ENCODE measurements around the gene RNASE2. TPM values are rescaled to one million over a fixed set of nuclear protein-coding genes. Genes with fewer than 3 reads are reported as not detected.

Gene RNASE2
- total RNA-seq, 2 donors from 2014 or later, result 0.46 to 0.91 TPM

GRCh38 chr14:20986811-20987210, 31.5 kb downstream of the RNASE2 start:
- no peaks in the 10 kb centered on the region for H3K9me3 ChIP-seq
- H3K4me3 ChIP-seq, result no peak overlapping the region
- no peaks in the 10 kb centered on the region for H3K27me3 ChIP-seq (replicated peaks; ENCODE audit: insufficient read depth)
- no peak overlapping the region for H3K27ac ChIP-seq
- peaks cover 12% of the 10 kb centered on the region for H3K4me1 ChIP-seq (replicated peaks)
- intact Hi-C loops (cut with DNase I), result no loop called here
- TF ChIP-seq, protein P1, sequence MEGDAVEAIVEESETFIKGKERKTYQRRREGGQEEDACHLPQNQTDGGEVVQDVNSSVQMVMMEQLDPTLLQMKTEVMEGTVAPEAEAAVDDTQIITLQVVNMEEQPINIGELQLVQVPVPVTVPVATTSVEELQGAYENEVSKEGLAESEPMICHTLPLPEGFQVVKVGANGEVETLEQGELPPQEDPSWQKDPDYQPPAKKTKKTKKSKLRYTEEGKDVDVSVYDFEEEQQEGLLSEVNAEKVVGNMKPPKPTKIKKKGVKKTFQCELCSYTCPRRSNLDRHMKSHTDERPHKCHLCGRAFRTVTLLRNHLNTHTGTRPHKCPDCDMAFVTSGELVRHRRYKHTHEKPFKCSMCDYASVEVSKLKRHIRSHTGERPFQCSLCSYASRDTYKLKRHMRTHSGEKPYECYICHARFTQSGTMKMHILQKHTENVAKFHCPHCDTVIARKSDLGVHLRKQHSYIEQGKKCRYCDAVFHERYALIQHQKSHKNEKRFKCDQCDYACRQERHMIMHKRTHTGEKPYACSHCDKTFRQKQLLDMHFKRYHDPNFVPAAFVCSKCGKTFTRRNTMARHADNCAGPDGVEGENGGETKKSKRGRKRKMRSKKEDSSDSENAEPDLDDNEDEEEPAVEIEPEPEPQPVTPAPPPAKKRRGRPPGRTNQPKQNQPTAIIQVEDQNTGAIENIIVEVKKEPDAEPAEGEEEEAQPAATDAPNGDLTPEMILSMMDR (IDR thresholded peaks at IDR 0.05), result no peak
- TF ChIP-seq POLR2AphosphoS5 (IDR thresholded peaks at IDR 0.05) (peak; percentile 20), POLR2A (IDR thresholded peaks at IDR 0.05) (no peak)
- no peaks in the 10 kb centered on the region for H3K36me3 ChIP-seq
- DNase-seq (ENCODE audit: low spot score), result no peak
- 41% methylated on average over 2 of the region's 2 CpGs for WGBS

- peak overlapping the region; percentile 73 to 77 for H3K27ac ChIP-seq
- H3K27me3 ChIP-seq (replicated peaks; ENCODE audit: insufficient read depth), result no peaks in the 10 kb centered on the region
- TF ChIP-seq, protein P1 (IDR thresholded peaks at IDR 0.05), result no peak
- TF ChIP-seq POLR2AphosphoS5 (IDR thresholded peaks at IDR 0.05), result no peak
- no peak for TF ChIP-seq POLR2A (IDR thresholded peaks at IDR 0.05)
- intact Hi-C loops (cut with DNase I), result no loop called here
- DNase-seq (ENCODE audit: low spot score), result no peak
- no peaks in the 10 kb centered on the region for H3K36me3 ChIP-seq
- H3K4me1 ChIP-seq (replicated peaks), result peaks cover 12% of the 10 kb centered on the region
- peak overlapping the region in 1 of 2 donors; percentile 67 for H3K4me3 ChIP-seq
- no peaks in the 10 kb centered on the region for H3K9me3 ChIP-seq
- 82% methylated on average over 15 of the region's 15 CpGs for WGBS
Measured at GRCh38 chr14:20988717-20989470, 33.6 kb downstream of the RNASE2 start.

- TF ChIP-seq POLR2AphosphoS5 (IDR thresholded peaks at IDR 0.05) (no peak), POLR2A (IDR thresholded peaks at IDR 0.05) (no peak)
- TF ChIP-seq, protein P1 (IDR thresholded peaks at IDR 0.05), result no peak
- under 1% methylated on average over 11 of the region's 11 CpGs for whole genome bisulfite sequencing
- peak overlapping the region; percentile 73 to 77 for H3K27ac ChIP-seq
- H3K4me1 ChIP-seq (replicated peaks), result peaks cover 12% of the 10 kb centered on the region
- no peaks in the 10 kb centered on the region for H3K27me3 ChIP-seq (replicated peaks; ENCODE audit: insufficient read depth)
- H3K9me3 ChIP-seq, result no peaks in the 10 kb centered on the region
- H3K4me3 ChIP-seq, result peak overlapping the region; percentile 52 to 67
- intact Hi-C loops (cut with DNase I), result no loop called here
- H3K36me3 ChIP-seq, result no peaks in the 10 kb centered on the region
- no peak for DNase-seq (ENCODE audit: low spot score)
Measured at GRCh38 chr14:20989471-20989786, 34.1 kb downstream of the RNASE2 start.

GRCh38 chr14:20989787-20990600, 34.7 kb downstream of the RNASE2 start, which contains the start of gene METTL17:
METTL17 (plus strand) TSS chr14:20989980; CDS start chr14:20990003, 23 bp downstream.
- intact Hi-C loops (cut with DNase I), result no loop called here
- Histone ChIP-seq H3K36me3 (peaks cover 0 to 5% of the 10 kb centered on the region in 2 donors), H3K27me3 (replicated peaks; ENCODE audit: insufficient read depth) (no peaks in the 10 kb centered on the region), H3K27ac (peak within 1 kb of the TSS; percentile 73 to 77), H3K4me3 (peak within 1 kb of the TSS; percentile 52 to 67), H3K4me1 (replicated peaks) (peaks cover 12% of the 10 kb centered on the region), H3K9me3 (no peaks in the 10 kb centered on the region)
- DNase-seq (ENCODE audit: low spot score), result peak; percentile 93
- 0% methylated on average over 41 of the region's 42 CpGs for WGBS
- TF ChIP-seq POLR2A (IDR thresholded peaks at IDR 0.05) (peak; percentile 62), POLR2AphosphoS5 (IDR thresholded peaks at IDR 0.05) (peak; percentile 88)
- TF ChIP-seq, protein P1 (IDR thresholded peaks at IDR 0.05), result peak in 1 of 4 experiments; percentile 29
